Body of pancreas (tissue), 4 donors: Measurements from ENCODE around the gene KIF3B.

Experiments
- POLR2A ChIP-seq, 3 donors: fragments of 450-650 bp; IDR thresholded peaks; one replicate each; pipeline ENCODE4 v1.6.1; 2016; ENCODE audit warnings: antibody characterized with exemption in 3 of 3, mild to moderate bottlenecking in 2 of 3
- TF ChIP-seq, protein P1 (sequence below), 7 experiments: fragments of 450-650 bp in 4 of 7; fragments of 200-600 bp in 3 of 7; sonication (generic) in 3 of 7; IDR thresholded peaks; one replicate each; pipeline ENCODE4 v1.5.1; 2016 to 2019; ENCODE audit warnings: antibody characterized with exemption in 7 of 7

- TF ChIP-seq POLR2A (IDR thresholded peaks at IDR 0.05): no peak
- TF ChIP-seq, protein P1, sequence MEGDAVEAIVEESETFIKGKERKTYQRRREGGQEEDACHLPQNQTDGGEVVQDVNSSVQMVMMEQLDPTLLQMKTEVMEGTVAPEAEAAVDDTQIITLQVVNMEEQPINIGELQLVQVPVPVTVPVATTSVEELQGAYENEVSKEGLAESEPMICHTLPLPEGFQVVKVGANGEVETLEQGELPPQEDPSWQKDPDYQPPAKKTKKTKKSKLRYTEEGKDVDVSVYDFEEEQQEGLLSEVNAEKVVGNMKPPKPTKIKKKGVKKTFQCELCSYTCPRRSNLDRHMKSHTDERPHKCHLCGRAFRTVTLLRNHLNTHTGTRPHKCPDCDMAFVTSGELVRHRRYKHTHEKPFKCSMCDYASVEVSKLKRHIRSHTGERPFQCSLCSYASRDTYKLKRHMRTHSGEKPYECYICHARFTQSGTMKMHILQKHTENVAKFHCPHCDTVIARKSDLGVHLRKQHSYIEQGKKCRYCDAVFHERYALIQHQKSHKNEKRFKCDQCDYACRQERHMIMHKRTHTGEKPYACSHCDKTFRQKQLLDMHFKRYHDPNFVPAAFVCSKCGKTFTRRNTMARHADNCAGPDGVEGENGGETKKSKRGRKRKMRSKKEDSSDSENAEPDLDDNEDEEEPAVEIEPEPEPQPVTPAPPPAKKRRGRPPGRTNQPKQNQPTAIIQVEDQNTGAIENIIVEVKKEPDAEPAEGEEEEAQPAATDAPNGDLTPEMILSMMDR (IDR thresholded peaks at IDR 0.05): no peak
Measured at GRCh38 chr20:32234135-32234808, 43.2 kb upstream of the KIF3B start.
